ENCODE data around the gene LCN6.

The LCN6 gene

GRCh38 chr9:136698635-136699246, 49.6 kb downstream of the LCN6 start:
- H3K9me2 ChIP-seq (replicated peaks; ENCODE audit: insufficient read depth, low read length) = no peaks in the 10 kb centered on the region
- no peaks in the 10 kb centered on the region for H4K20me1 ChIP-seq (ENCODE audit: low read depth, low read length)
- H3K9ac ChIP-seq (ENCODE audit: low read length) = no peak overlapping the region
- H3K4me2 ChIP-seq (ENCODE audit: low read depth, low read length, poor library complexity, severe bottlenecking) = no peak overlapping the region
- H2AFZ ChIP-seq (ENCODE audit: low read depth, low read length, severe bottlenecking) = no peak overlapping the region
- no peak overlapping the region for H3K4me3 ChIP-seq (ENCODE audit: insufficient read depth, low read length, poor library complexity, severe bottlenecking)
- H3F3A ChIP-seq (ENCODE audit: insufficient read depth) = no peaks in the 10 kb centered on the region
- H3K36me3 ChIP-seq (ENCODE audit: low read length) = no peaks in the 10 kb centered on the region
- TF ChIP-seq EZH2phosphoT487 (conservative IDR thresholded peaks at IDR 0.05; ENCODE audit: low read length) = no peak
- TF ChIP-seq, protein P1, sequence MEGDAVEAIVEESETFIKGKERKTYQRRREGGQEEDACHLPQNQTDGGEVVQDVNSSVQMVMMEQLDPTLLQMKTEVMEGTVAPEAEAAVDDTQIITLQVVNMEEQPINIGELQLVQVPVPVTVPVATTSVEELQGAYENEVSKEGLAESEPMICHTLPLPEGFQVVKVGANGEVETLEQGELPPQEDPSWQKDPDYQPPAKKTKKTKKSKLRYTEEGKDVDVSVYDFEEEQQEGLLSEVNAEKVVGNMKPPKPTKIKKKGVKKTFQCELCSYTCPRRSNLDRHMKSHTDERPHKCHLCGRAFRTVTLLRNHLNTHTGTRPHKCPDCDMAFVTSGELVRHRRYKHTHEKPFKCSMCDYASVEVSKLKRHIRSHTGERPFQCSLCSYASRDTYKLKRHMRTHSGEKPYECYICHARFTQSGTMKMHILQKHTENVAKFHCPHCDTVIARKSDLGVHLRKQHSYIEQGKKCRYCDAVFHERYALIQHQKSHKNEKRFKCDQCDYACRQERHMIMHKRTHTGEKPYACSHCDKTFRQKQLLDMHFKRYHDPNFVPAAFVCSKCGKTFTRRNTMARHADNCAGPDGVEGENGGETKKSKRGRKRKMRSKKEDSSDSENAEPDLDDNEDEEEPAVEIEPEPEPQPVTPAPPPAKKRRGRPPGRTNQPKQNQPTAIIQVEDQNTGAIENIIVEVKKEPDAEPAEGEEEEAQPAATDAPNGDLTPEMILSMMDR (IDR thresholded peaks at IDR 0.05; ENCODE audit: insufficient read depth, low read length, poor library complexity, severe bottlenecking) = no peak
- no peaks in the 10 kb centered on the region for H3K79me2 ChIP-seq (ENCODE audit: insufficient read depth, low read length)
- no peaks in the 10 kb centered on the region for H3K27me3 ChIP-seq (ENCODE audit: low read length)
- no peak overlapping the region for H3K27ac ChIP-seq (ENCODE audit: low read depth, low read length)
- H3K9me3 ChIP-seq (ENCODE audit: insufficient read depth, low read length) = no peaks in the 10 kb centered on the region

GRCh38 chr9:136697821-136698526, 50.4 kb downstream of the LCN6 start:
- H3K79me2 ChIP-seq (ENCODE audit: insufficient read depth, low read length) = no peaks in the 10 kb centered on the region
- no peaks in the 10 kb centered on the region for H3K36me3 ChIP-seq (ENCODE audit: low read length)
- TF ChIP-seq, protein P1 (IDR thresholded peaks at IDR 0.05; ENCODE audit: insufficient read depth, low read length, poor library complexity, severe bottlenecking) = no peak
- TF ChIP-seq EZH2phosphoT487 (conservative IDR thresholded peaks at IDR 0.05; ENCODE audit: low read length) = no peak
- no peak overlapping the region for H3K4me3 ChIP-seq (ENCODE audit: insufficient read depth, low read length, poor library complexity, severe bottlenecking)
- H3K9me3 ChIP-seq (ENCODE audit: insufficient read depth, low read length) = no peaks in the 10 kb centered on the region
- no peaks in the 10 kb centered on the region for H3K9me2 ChIP-seq (replicated peaks; ENCODE audit: insufficient read depth, low read length)
- H3K9ac ChIP-seq (ENCODE audit: low read length) = no peak overlapping the region
- H3K27me3 ChIP-seq (ENCODE audit: low read length) = no peaks in the 10 kb centered on the region
- no peak overlapping the region for H3K27ac ChIP-seq (ENCODE audit: low read depth, low read length)
- no peaks in the 10 kb centered on the region for H3F3A ChIP-seq (ENCODE audit: insufficient read depth)
- no peak overlapping the region for H3K4me2 ChIP-seq (ENCODE audit: low read depth, low read length, poor library complexity, severe bottlenecking)
- H2AFZ ChIP-seq (ENCODE audit: low read depth, low read length, severe bottlenecking) = no peak overlapping the region
- no peaks in the 10 kb centered on the region for H4K20me1 ChIP-seq (ENCODE audit: low read depth, low read length)

- Histone ChIP-seq H3K9ac (ENCODE audit: low read length) (no peak overlapping the region), H2AFZ (ENCODE audit: low read depth, low read length, severe bottlenecking) (no peak overlapping the region), H3K9me3 (ENCODE audit: insufficient read depth, low read length) (no peaks in the 10 kb centered on the region), H3K79me2 (ENCODE audit: insufficient read depth, low read length) (no peaks in the 10 kb centered on the region), H3K27ac (ENCODE audit: low read depth, low read length) (no peak overlapping the region), H3K27me3 (ENCODE audit: low read length) (no peaks in the 10 kb centered on the region), H3K4me3 (ENCODE audit: insufficient read depth, low read length, poor library complexity, severe bottlenecking) (no peak overlapping the region), H3F3A (ENCODE audit: insufficient read depth) (no peaks in the 10 kb centered on the region), H3K9me2 (replicated peaks; ENCODE audit: insufficient read depth, low read length) (no peaks in the 10 kb centered on the region), H3K36me3 (ENCODE audit: low read length) (no peaks in the 10 kb centered on the region), H4K20me1 (ENCODE audit: low read depth, low read length) (no peaks in the 10 kb centered on the region), H3K4me2 (ENCODE audit: low read depth, low read length, poor library complexity, severe bottlenecking) (no peak overlapping the region)
- no peak for TF ChIP-seq EZH2phosphoT487 (conservative IDR thresholded peaks at IDR 0.05; ENCODE audit: low read length)
- TF ChIP-seq, protein P1 (IDR thresholded peaks at IDR 0.05; ENCODE audit: insufficient read depth, low read length, poor library complexity, severe bottlenecking) = no peak
Measured at GRCh38 chr9:136697146-136697820, 51.0 kb downstream of the LCN6 start.

Measured in SU-DHL-6 (cell line).